Endothelial cell of umbilical vein (primary cell): ENCODE data around the gene GBE1. TPM values are rescaled to one million over a fixed set of nuclear protein-coding genes. Genes with fewer than 3 reads are reported as not detected.

ENCODE experiments used
- BruUV-seq: library from RNA; stranded (reverse); fragments of 400-500 nt; replicated peaks from 2 replicates; lab custom pipeline; 2021; lab: Mats Ljungman, UMichigan
- CTCF ChIA-PET: fragments of 300-600, 350-600 bp; sonication (Branson Sonifier 250); formaldehyde crosslinking; loops from one replicate; lab custom pipeline; 2021; ENCODE audit warnings: antibody characterized with exemption, inconsistent platforms; lab: Charles Lee
- POLR2A ChIA-PET: fragments of 300-600, 350-600 bp; sonication (Branson Sonifier 250); formaldehyde crosslinking; loops from one replicate; lab custom pipeline; 2021; ENCODE audit warnings: antibody characterized with exemption, inconsistent platforms; lab: Charles Lee
- DNase-seq: peaks from one replicate; pipeline ENCODE4 v3.0.0-alpha.2; 2011; ENCODE audit warnings: low read depth, low spot score
- FAIRE-seq: peaks from 2 replicates; lab custom pipeline; 2011; peaks lifted over from hg19 to GRCh38; lab: Jason Lieb, UNC
- H2AFZ ChIP-seq: 2 replicates; pipeline ENCODE4 v1.6.0; 2012; ENCODE audit warnings: low read depth, low read length, control low read depth, inconsistent platforms
- H3K27ac ChIP-seq: 2 replicates; pipeline ENCODE4 v1.5.1; 2011; ENCODE audit warnings: low read depth, mild to moderate bottlenecking, control low read depth, low read length, moderate library complexity; ENCODE audit not compliant: insufficient read depth
- H3K27me3 ChIP-seq, 2 experiments: 2 replicates each; pipeline versions ENCODE4 v1.6.0 to v1.6.1; 2011; ENCODE audit warnings: low read length in 2 of 2, mixed read lengths in 1 of 2; ENCODE audit not compliant: control insufficient read depth in 2 of 2, insufficient read depth in 2 of 2
- H3K36me3 ChIP-seq, 2 experiments: 2 replicates in 1 of 2; 3 replicates in 1 of 2; pipeline ENCODE4 v1.5.1; 2011; ENCODE audit warnings: low read length in 2 of 2, mild to moderate bottlenecking in 1 of 2, moderate library complexity in 1 of 2; ENCODE audit not compliant: control insufficient read depth in 2 of 2, insufficient read depth in 2 of 2; ENCODE audit errors: extremely low read depth in 1 of 2
- H3K4me1 ChIP-seq: 3 replicates; pipeline ENCODE4 v1.5.1; 2011; ENCODE audit warnings: mild to moderate bottlenecking, low read length; ENCODE audit not compliant: control insufficient read depth, insufficient read depth; ENCODE audit errors: extremely low read depth
- H3K4me2 ChIP-seq: 2 replicates; pipeline ENCODE4 v1.6.1; 2011; ENCODE audit warnings: low read length, control low read depth, mixed read lengths; ENCODE audit not compliant: insufficient read depth
- H3K4me3 ChIP-seq, 3 experiments: fragments of 200-600 bp in 1 of 3; sonication (generic), shearing (Covaris generic) in 1 of 3; replicated peaks in 1 of 3; 2 replicates each; pipeline ENCODE4 v1.5.1; 2011 to 2016; ENCODE audit warnings: control low read depth in 3 of 3, low read length in 3 of 3, mild to moderate bottlenecking in 2 of 3, inconsistent platforms in 1 of 3, low read depth in 1 of 3, moderate library complexity in 1 of 3; ENCODE audit not compliant: insufficient read depth in 1 of 3
- H3K79me2 ChIP-seq: 2 replicates; pipeline ENCODE4 v1.6.0; 2012; ENCODE audit warnings: low read length, inconsistent platforms; ENCODE audit not compliant: control insufficient read depth, insufficient read depth
- H3K9ac ChIP-seq: replicated peaks from 2 replicates; pipeline ENCODE3; 2011; ENCODE audit warnings: low read length, control low read depth; ENCODE audit not compliant: insufficient read depth; ENCODE audit errors: extremely low read depth
- H3K9me1 ChIP-seq: replicated peaks from 3 replicates; pipeline ENCODE4 v1.6.0; 2011; ENCODE audit warnings: mild to moderate bottlenecking, low read length; ENCODE audit not compliant: control insufficient read depth, insufficient read depth; ENCODE audit errors: extremely low read depth
- H3K9me3 ChIP-seq: replicated peaks from 2 replicates; pipeline ENCODE4 v1.5.1; 2012; ENCODE audit warnings: low read length, inconsistent platforms; ENCODE audit not compliant: control insufficient read depth, insufficient read depth
- H4K20me1 ChIP-seq: replicated peaks from 2 replicates; pipeline ENCODE3; 2011; ENCODE audit warnings: mild to moderate bottlenecking, low read length; ENCODE audit not compliant: control insufficient read depth, insufficient read depth; ENCODE audit errors: extremely low read depth
- FOS ChIP-seq: IDR thresholded peaks from 2 replicates; pipeline ENCODE4 v1.6.1; 2011; ENCODE audit warnings: mild to moderate bottlenecking, low read length, moderate library complexity, borderline replicate concordance; ENCODE audit not compliant: insufficient read depth
- GATA2 ChIP-seq: IDR thresholded peaks from 2 replicates; pipeline ENCODE4 v1.7.0; 2011; ENCODE audit warnings: low read depth, mild to moderate bottlenecking, moderate library complexity, mixed read lengths, low read length; ENCODE audit not compliant: insufficient read length, insufficient read depth
- JUN ChIP-seq: IDR thresholded peaks from 2 replicates; pipeline ENCODE4 v1.6.1; 2011; ENCODE audit warnings: borderline replicate concordance, low read depth; ENCODE audit not compliant: insufficient read length, insufficient read depth
- MYC ChIP-seq: IDR thresholded peaks from one replicate; pipeline ENCODE4 v1.6.1; 2011; ENCODE audit warnings: mild to moderate bottlenecking, low read depth, low read length
- POLR2A ChIP-seq: IDR thresholded peaks from 2 replicates; pipeline ENCODE4 v1.6.1; 2012; ENCODE audit warnings: low read depth, mild to moderate bottlenecking, control low read depth, low read length
- POLR2AphosphoS5 ChIP-seq: IDR thresholded peaks from 2 replicates; pipeline ENCODE4 v1.6.1; 2012; ENCODE audit warnings: low read depth, mild to moderate bottlenecking, control low read depth, low read length, moderate library complexity; ENCODE audit not compliant: insufficient read depth
- dilution Hi-C: fragments of 300-500 bp; cut with MboI; formaldehyde crosslinking; loops from one replicate; pipeline ENCODE4 v1.15.0; 2019; ENCODE audit warnings: low sequenced_read_pairs; ENCODE audit not compliant: extremely low pct_ligation_motif_present
- intact Hi-C: fragments of 100-400 bp; cut with micrococcal nuclease; formaldehyde crosslinking; loops from one replicate; pipeline ENCODE4 v1.10.0; 2022
- polyA plus RNA-seq, 4 experiments: library from polyadenylated mRNA; depleted of rRNA in 3 of 4; stranded (reverse) in 3 of 4; unstranded in 1 of 4; fragments of >200 nt; gene quantifications; 2 replicates each; pipeline versions ENCODE4 v1.2.1 to v1.2.3, GENCODE V29; 2011 to 2012; ENCODE audit warnings: missing spikeins in 1 of 4
- total RNA-seq: library from RNA; stranded (reverse); gene quantifications from 2 replicates; pipeline ENCODE4 v1.2.3, GENCODE V29; 2021
- TF ChIP-seq, protein P1 (sequence below): IDR thresholded peaks from 2 replicates; pipeline ENCODE4 v1.6.1; 2011; ENCODE audit not compliant: insufficient read depth, insufficient read length

The GBE1 gene
- total and polyA plus RNA-seq, 2 donors (not counting 3 experiments of a cell fraction or from before 2014, with no cell fraction given): 35.9 to 110 TPM

DNA sequence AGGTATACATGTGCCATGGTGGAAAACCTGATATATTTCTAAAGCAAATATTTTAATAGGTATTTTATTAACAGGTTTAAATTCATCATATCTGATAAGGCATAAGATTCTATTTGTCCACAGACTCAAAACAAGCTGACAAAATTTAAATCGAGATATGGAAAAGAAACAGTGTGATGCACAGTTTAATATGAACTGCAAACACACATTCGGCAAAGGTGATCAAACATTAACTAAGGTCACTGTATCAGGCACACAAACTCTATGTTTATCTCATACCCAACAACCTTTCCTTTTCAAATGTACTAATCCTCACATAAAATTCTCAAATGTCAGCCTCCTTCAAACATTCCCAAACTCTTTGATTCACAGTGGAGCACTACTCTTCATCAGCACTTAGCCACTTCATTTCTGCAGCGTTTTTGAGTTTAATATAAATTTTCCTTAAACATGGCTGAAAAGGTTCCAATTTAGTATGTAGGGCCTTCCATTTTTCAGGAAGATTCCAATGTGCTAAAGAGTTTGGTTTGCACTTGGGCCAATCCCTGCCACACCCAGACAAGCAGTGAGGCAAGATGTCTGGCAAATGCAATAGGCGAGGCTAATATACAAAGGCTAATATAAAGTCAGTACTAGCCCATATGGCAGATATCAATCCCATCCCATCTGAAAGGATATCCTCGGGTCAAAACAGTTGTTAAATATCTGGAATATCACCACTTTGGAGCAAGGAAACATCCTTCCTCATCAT is 84.6 kb downstream of the GBE1 start:
- H4K20me1 ChIP-seq: no peaks in the 10 kb centered on the region
- no peak overlapping the region for H2AFZ ChIP-seq
- no peak overlapping the region for H3K4me2 ChIP-seq
- no peak for TF ChIP-seq JUN
- TF ChIP-seq MYC: no peak
- no peak for TF ChIP-seq POLR2A
- no peaks in the 10 kb centered on the region for H3K36me3 ChIP-seq
- DNase-seq (no peak), FAIRE-seq (no peak)
- no TSS peak for BruUV-seq
- no peaks in the 10 kb centered on the region for H3K9me3 ChIP-seq
- H3K9ac ChIP-seq: no peak overlapping the region
- no peak overlapping the region for H3K27ac ChIP-seq
- no peak overlapping the region for H3K4me3 ChIP-seq
- H3K4me1 ChIP-seq: no peaks in the 10 kb centered on the region
- H3K9me1 ChIP-seq: no peaks in the 10 kb centered on the region
- dilution Hi-C loops: no loop called here
- ChIA-PET POLR2A (no interaction called here), CTCF (interaction anchor here (0.7 kb wide), 1 partner anchor 9 kb away, joined by 3 read pairs; no protein-coding TSS in a partner anchor)
- H3K79me2 ChIP-seq: peaks cover 36% of the 10 kb centered on the region
- no peaks in the 10 kb centered on the region for H3K27me3 ChIP-seq
- intact Hi-C loops: no loop called here

DNA sequence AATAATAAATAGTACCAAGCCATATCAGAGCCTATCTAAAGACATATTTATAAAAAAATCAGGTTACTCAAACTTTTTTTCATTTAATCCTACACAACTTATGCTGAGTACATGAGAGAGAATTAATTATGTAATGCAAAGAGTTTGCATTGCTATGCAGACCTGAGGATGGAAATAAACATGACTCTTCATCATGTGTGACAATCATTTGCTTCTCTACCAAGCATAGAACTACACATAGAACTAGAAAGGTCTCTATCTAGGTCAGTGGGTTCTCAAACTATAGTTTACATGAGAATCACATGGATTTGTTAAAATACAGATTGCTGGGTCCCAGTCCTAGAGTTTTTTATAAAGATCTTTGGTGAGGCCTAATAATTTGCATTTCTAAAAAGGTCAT is 86.8 kb downstream of the GBE1 start:
- dilution Hi-C loops (no loop called here), intact Hi-C loops (no loop called here)
- H3K4me2 ChIP-seq: no peak overlapping the region
- H3K27me3 ChIP-seq: no peaks in the 10 kb centered on the region
- no peak for FAIRE-seq
- H3K4me1 ChIP-seq: no peaks in the 10 kb centered on the region
- no peaks in the 10 kb centered on the region for H3K9me1 ChIP-seq
- TF ChIP-seq MYC (no peak), GATA2 (no peak), POLR2AphosphoS5 (no peak), FOS (no peak)
- TF ChIP-seq, protein P1, sequence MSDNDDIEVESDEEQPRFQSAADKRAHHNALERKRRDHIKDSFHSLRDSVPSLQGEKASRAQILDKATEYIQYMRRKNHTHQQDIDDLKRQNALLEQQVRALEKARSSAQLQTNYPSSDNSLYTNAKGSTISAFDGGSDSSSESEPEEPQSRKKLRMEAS: no peak
- H2AFZ ChIP-seq: no peak overlapping the region
- H3K9me3 ChIP-seq: no peaks in the 10 kb centered on the region
- H3K4me3 ChIP-seq: no peak overlapping the region
- no peak overlapping the region for H3K27ac ChIP-seq
- peaks cover 33% of the 10 kb centered on the region for H3K79me2 ChIP-seq
- peaks cover 0 to 3% of the 10 kb centered on the region in 2 experiments for H3K36me3 ChIP-seq
- BruUV-seq: no TSS peak
- CTCF ChIA-PET: no interaction called here
- POLR2A ChIA-PET: no interaction called here
- H3K9ac ChIP-seq: no peak overlapping the region
- no peak for DNase-seq
- H4K20me1 ChIP-seq: no peaks in the 10 kb centered on the region
